ENCODE results near the gene SNAPC2. TPM values are rescaled to one million over a fixed set of nuclear protein-coding genes. Genes with fewer than 3 reads are reported as not detected.

Gene SNAPC2
- total RNA-seq, 2 donors from 2014 or later, result 13.4 to 15.4 TPM

- Histone ChIP-seq H3K9me3 (no peaks in the 10 kb centered on the region), H3K27me3 (peaks cover 7% of the 10 kb centered on the region), H3K27ac (no peak overlapping the region), H3K4me1 (no peaks in the 10 kb centered on the region), H3K4me3 (no peak overlapping the region), H3K9ac (ENCODE audit: low read depth in 2 of 2, low read length in 2 of 2) (no peak overlapping the region), H3K36me3 (no peaks in the 10 kb centered on the region)
- TF ChIP-seq CTCF (IDR thresholded peaks at IDR 0.05), result no peak
- intact Hi-C loops (cut with DNase I), result no loop called here
- no peak for DNase-seq
Measured at GRCh38 chr19:7879836-7880235, 40.3 kb upstream of the SNAPC2 start.

GRCh38 chr19:7881910-7882309 is 38.2 kb upstream of the SNAPC2 start:
- TF ChIP-seq CTCF (IDR thresholded peaks at IDR 0.05), result no peak

GRCh38 chr19:7883105-7883504 is 37.0 kb upstream of the SNAPC2 start:
- H3K27me3 ChIP-seq, result no peaks in the 10 kb centered on the region
- intact Hi-C loops (cut with DNase I), result no loop called here
- TF ChIP-seq CTCF (IDR thresholded peaks at IDR 0.05), result no peak

More at GRCh38 chr19:7881910-7882309, 38.2 kb upstream of the SNAPC2 start:
- H3K36me3 ChIP-seq, result no peaks in the 10 kb centered on the region
- no peak overlapping the region for H3K4me3 ChIP-seq
- no peak overlapping the region for H3K27ac ChIP-seq
- no peak overlapping the region for H3K9ac ChIP-seq (ENCODE audit: low read depth in 2 of 2, low read length in 2 of 2)
- no peaks in the 10 kb centered on the region for H3K4me1 ChIP-seq
- no peaks in the 10 kb centered on the region for H3K9me3 ChIP-seq
- DNase-seq, result no peak
- no peaks in the 10 kb centered on the region for H3K27me3 ChIP-seq
- intact Hi-C loops (cut with DNase I), result no loop called here

GRCh38 chr19:7883796-7884570 is 36.2 kb upstream of the SNAPC2 start:
- intact Hi-C loops (cut with DNase I), result no loop called here
- no peak for TF ChIP-seq CTCF (IDR thresholded peaks at IDR 0.05)
- Histone ChIP-seq H3K4me1 (peaks cover 8% of the 10 kb centered on the region), H3K9ac (ENCODE audit: low read depth in 2 of 2, low read length in 2 of 2) (no peak overlapping the region), H3K9me3 (no peaks in the 10 kb centered on the region), H3K36me3 (no peaks in the 10 kb centered on the region), H3K4me3 (no peak overlapping the region), H3K27me3 (peaks cover 5% of the 10 kb centered on the region), H3K27ac (no peak overlapping the region)
- no peak for DNase-seq

More at GRCh38 chr19:7883105-7883504, 37.0 kb upstream of the SNAPC2 start:
- Histone ChIP-seq H3K4me1 (peaks cover 5% of the 10 kb centered on the region), H3K9ac (ENCODE audit: low read depth in 2 of 2, low read length in 2 of 2) (no peak overlapping the region), H3K9me3 (no peaks in the 10 kb centered on the region), H3K27ac (no peak overlapping the region), H3K36me3 (no peaks in the 10 kb centered on the region), H3K4me3 (no peak overlapping the region)
- no peak for DNase-seq

- intact Hi-C loops (cut with DNase I), result no loop called here
- TF ChIP-seq CTCF (IDR thresholded peaks at IDR 0.05), result no peak
- DNase-seq, result no peak
- Histone ChIP-seq H3K27me3 (peaks cover 5% of the 10 kb centered on the region), H3K4me3 (no peak overlapping the region), H3K36me3 (no peaks in the 10 kb centered on the region), H3K9ac (ENCODE audit: low read depth in 2 of 2, low read length in 2 of 2) (no peak overlapping the region), H3K27ac (no peak overlapping the region), H3K4me1 (peaks cover 8% of the 10 kb centered on the region), H3K9me3 (no peaks in the 10 kb centered on the region)
Measured at GRCh38 chr19:7885818-7886217, 34.3 kb upstream of the SNAPC2 start.

Measured in colonic mucosa (tissue), 4 donors.